ENCODE results near the gene LIN7B.

LIN7B gene

GRCh38 chr19:49085020-49085867, 28.9 kb upstream of the LIN7B start, which contains the start of gene SNRNP70:
Gene SNRNP70, plus strand, starts transcription at chr19:49085451. Its CDS starts 964 bp downstream, at chr19:49086415.
- DNase-seq (ENCODE audit: low read depth) = peak; percentile 97
- H3K4me3 ChIP-seq (ENCODE audit: low read depth, low read length) = peak within 1 kb of the TSS; percentile 97
- no peak for TF ChIP-seq CTCF (IDR thresholded peaks at IDR 0.05; ENCODE audit: low read depth, low read length, missing control alignments)

DNA sequence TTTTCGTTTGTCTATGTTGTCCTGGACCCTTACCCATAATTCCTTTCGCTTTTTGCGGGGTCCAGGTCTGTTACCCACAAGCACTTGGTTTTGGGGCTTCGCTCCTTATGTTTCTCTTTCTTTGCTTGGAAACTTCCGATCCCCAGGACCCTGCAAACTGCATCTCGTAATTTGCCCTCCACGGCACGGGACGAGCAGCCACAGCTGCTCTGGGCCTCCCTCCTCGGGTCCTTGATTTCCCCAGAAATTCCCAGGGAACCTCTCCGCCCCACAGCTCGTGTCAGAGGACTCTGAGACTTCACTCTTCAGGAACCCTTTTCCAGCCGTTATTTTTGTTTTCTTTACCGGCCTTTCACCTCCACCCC, 28.3 kb upstream of the LIN7B start:
- no peak for TF ChIP-seq CTCF (IDR thresholded peaks at IDR 0.05; ENCODE audit: low read depth, low read length, missing control alignments)
- peak overlapping the region; percentile 97 for H3K4me3 ChIP-seq (ENCODE audit: low read depth, low read length)
- no peak for DNase-seq (ENCODE audit: low read depth)

- TF ChIP-seq CTCF (IDR thresholded peaks at IDR 0.05; ENCODE audit: low read depth, low read length, missing control alignments) = no peak
- DNase-seq (ENCODE audit: low read depth) = no peak
Measured at GRCh38 chr19:49086296-49086695, 27.9 kb upstream of the LIN7B start.

GRCh38 chr19:49091391-49092038, 22.7 kb upstream of the LIN7B start:
- no peak overlapping the region for H3K4me3 ChIP-seq (ENCODE audit: low read depth, low read length)
- TF ChIP-seq CTCF (IDR thresholded peaks at IDR 0.05; ENCODE audit: low read depth, low read length, missing control alignments) = no peak
- DNase-seq (ENCODE audit: low read depth) = no peak

More at GRCh38 chr19:49086296-49086695, 27.9 kb upstream of the LIN7B start:
- peak overlapping the region; percentile 97 for H3K4me3 ChIP-seq (ENCODE audit: low read depth, low read length)

GRCh38 chr19:49092686-49093085, 21.5 kb upstream of the LIN7B start:
- no peak for DNase-seq (ENCODE audit: low read depth)
- H3K4me3 ChIP-seq (ENCODE audit: low read depth, low read length) = no peak overlapping the region
- TF ChIP-seq CTCF (IDR thresholded peaks at IDR 0.05; ENCODE audit: low read depth, low read length, missing control alignments) = no peak

DNA sequence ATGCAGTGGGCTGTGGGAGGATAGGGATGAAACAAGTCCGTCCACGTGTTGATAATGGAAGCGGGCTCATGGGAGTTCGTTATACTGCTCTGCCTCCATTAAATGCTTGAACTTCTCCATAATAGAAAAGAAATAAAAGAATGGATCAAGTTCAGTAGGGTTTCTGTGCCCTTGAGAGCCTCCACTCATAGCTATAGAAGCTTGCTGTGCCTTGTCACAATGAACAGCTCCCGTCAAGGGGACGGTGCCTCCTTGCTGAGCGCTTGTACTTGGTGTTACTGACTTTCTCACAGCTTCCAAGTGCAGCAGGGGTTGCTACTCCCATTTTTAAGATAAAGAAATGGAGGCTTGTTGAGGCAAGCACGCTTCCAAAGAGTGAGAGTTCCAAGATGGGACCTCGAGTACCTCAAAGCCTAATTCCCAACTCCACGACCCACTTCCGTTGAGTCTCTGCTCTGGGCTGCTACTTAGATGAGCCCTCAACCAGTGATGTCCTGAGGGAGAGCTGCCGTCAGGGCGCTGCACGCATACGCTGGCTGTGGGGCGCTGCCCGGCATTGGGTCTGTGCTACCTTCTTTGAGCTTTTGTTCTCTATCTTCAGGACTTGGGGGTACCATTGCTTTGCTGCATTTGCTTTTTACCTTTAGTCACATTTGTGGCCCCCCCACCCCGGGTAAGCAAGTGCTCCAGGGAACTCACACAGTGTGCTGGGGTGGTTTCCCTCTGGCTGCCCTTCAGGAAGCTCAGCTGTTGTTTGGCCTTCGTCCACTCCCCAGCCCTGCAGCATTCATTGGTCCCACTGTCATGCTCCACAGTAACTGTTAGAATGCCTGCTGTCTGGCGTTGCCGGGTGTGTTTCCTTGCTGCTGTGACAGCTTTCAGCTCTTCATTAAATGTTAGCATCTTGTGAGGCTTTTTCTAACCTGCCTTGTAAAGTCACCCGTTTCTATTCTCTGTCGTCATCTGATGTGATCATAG, 19.4 kb upstream of the LIN7B start:
- TF ChIP-seq CTCF (IDR thresholded peaks at IDR 0.05; ENCODE audit: low read depth, low read length, missing control alignments) = no peak
- H3K4me3 ChIP-seq (ENCODE audit: low read depth, low read length) = no peak overlapping the region
- no peak for DNase-seq (ENCODE audit: low read depth)
